ENCODE results near the gene FAM187B.

- TF ChIP-seq, protein P1, sequence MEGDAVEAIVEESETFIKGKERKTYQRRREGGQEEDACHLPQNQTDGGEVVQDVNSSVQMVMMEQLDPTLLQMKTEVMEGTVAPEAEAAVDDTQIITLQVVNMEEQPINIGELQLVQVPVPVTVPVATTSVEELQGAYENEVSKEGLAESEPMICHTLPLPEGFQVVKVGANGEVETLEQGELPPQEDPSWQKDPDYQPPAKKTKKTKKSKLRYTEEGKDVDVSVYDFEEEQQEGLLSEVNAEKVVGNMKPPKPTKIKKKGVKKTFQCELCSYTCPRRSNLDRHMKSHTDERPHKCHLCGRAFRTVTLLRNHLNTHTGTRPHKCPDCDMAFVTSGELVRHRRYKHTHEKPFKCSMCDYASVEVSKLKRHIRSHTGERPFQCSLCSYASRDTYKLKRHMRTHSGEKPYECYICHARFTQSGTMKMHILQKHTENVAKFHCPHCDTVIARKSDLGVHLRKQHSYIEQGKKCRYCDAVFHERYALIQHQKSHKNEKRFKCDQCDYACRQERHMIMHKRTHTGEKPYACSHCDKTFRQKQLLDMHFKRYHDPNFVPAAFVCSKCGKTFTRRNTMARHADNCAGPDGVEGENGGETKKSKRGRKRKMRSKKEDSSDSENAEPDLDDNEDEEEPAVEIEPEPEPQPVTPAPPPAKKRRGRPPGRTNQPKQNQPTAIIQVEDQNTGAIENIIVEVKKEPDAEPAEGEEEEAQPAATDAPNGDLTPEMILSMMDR (conservative IDR thresholded peaks at IDR 0.05), result no peak
- TF ChIP-seq EZH2 (IDR thresholded peaks at IDR 0.05; ENCODE audit: low read depth), result no peak
These were observed 11.8 kb upstream of the FAM187B start for GRCh38 chr19:35240327-35240726.

All from PC-9 (cell line).